Parathyroid adenoma (tissue), 2 donors: ENCODE results near the gene SIGLEC9.

Source experiments
- H2AFZ ChIP-seq: fragments of 300-600 bp; sonication (generic); one replicate; pipeline ENCODE4 v1.7.0; 2017; ENCODE audit warnings: antibody characterized with exemption, mild to moderate bottlenecking
- H3K27ac ChIP-seq: fragments of 300-600 bp; sonication (generic); one replicate; pipeline ENCODE4 v1.7.0; 2017
- H3K27me3 ChIP-seq: fragments of 300-600 bp; sonication (generic); one replicate; pipeline ENCODE4 v1.7.0; 2017; ENCODE audit warnings: low read length; ENCODE audit not compliant: control insufficient read depth, insufficient read depth
- H3K36me3 ChIP-seq: fragments of 300-600 bp; sonication (generic); one replicate; pipeline ENCODE4 v1.7.0; 2017; ENCODE audit warnings: low read length; ENCODE audit not compliant: control insufficient read depth, insufficient read depth
- H3K4me1 ChIP-seq: fragments of 300-600 bp; sonication (generic); one replicate; pipeline ENCODE4 v1.7.0; 2017; ENCODE audit warnings: control low read depth
- H3K4me2 ChIP-seq: fragments of 300-600 bp; sonication (generic); one replicate; pipeline ENCODE4 v1.7.0; 2017; ENCODE audit warnings: low read length
- H3K4me3 ChIP-seq: fragments of 300-600 bp; sonication (generic); one replicate; pipeline ENCODE4 v1.7.0; 2017; ENCODE audit warnings: low read depth, low read length
- H3K79me2 ChIP-seq: fragments of 300-600 bp; sonication (generic); one replicate; pipeline ENCODE4 v1.7.0; 2017; ENCODE audit warnings: control low read depth
- H3K9ac ChIP-seq: fragments of 300-600 bp; sonication (generic); one replicate; pipeline ENCODE4 v1.7.0; 2017; ENCODE audit warnings: mild to moderate bottlenecking
- H3K9me3 ChIP-seq: fragments of 300-600 bp; sonication (generic); one replicate; pipeline ENCODE4 v1.7.0; 2017; ENCODE audit warnings: low read length; ENCODE audit not compliant: control insufficient read depth
- TF ChIP-seq, protein P1 (sequence below): fragments of 300-600 bp; sonication (generic); IDR thresholded peaks from one replicate; pipeline ENCODE4 v1.7.0; 2017; ENCODE audit warnings: antibody characterized with exemption, mild to moderate bottlenecking
- donor health status: primary hyperparathyroidism.

Gene SIGLEC9

DNA sequence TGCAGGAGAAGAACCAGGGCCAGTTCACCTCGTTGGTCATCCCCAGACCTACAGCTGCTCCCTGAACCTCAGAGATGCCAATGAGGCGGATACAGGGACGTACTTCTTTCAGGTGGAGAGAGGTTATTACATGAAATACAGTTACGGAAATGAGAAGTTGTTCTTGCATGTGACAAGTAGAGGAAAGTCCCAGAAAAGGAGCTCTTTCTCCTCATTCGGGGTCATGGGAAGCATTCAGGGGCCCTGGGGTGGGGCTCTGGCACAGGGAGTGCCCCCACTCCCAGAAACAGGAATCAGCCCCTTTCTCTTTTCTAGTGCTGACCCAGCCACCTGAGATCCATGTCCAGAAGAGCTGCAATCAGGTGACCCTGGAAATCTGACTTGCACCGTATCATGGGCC is 4.5 kb upstream of the SIGLEC9 start:
- Histone ChIP-seq H2AFZ (no peak overlapping the region), H3K9me3 (no peaks in the 10 kb centered on the region), H3K4me2 (no peak overlapping the region), H3K9ac (no peak overlapping the region), H3K4me3 (no peak overlapping the region), H3K36me3 (no peaks in the 10 kb centered on the region), H3K27me3 (no peaks in the 10 kb centered on the region), H3K4me1 (peaks cover 12% of the 10 kb centered on the region), H3K27ac (no peak overlapping the region), H3K79me2 (no peaks in the 10 kb centered on the region)
- TF ChIP-seq, protein P1, sequence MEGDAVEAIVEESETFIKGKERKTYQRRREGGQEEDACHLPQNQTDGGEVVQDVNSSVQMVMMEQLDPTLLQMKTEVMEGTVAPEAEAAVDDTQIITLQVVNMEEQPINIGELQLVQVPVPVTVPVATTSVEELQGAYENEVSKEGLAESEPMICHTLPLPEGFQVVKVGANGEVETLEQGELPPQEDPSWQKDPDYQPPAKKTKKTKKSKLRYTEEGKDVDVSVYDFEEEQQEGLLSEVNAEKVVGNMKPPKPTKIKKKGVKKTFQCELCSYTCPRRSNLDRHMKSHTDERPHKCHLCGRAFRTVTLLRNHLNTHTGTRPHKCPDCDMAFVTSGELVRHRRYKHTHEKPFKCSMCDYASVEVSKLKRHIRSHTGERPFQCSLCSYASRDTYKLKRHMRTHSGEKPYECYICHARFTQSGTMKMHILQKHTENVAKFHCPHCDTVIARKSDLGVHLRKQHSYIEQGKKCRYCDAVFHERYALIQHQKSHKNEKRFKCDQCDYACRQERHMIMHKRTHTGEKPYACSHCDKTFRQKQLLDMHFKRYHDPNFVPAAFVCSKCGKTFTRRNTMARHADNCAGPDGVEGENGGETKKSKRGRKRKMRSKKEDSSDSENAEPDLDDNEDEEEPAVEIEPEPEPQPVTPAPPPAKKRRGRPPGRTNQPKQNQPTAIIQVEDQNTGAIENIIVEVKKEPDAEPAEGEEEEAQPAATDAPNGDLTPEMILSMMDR: no peak

DNA sequence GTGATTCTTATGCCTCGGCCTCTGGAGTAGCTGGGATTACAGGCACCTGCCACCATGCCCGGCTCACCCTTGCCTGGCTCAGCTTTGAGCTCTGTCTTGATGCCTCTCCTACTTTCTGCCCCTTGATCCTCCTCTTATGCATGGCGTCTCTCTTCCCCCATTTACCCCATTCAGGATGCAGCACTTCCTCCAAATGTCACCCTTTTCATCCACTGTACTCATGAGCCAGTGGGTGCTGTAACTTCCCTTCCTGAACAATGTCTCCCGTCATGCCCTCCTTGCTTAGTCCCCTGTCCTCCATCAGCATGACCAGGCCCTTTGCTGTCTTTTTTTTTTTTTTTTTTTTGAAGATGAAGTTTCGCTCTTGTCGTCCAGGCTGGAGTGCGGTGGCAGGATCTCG is 3.4 kb upstream of the SIGLEC9 start:
- Histone ChIP-seq H3K79me2 (peaks cover 7% of the 10 kb centered on the region), H3K4me3 (no peak overlapping the region), H3K27me3 (no peaks in the 10 kb centered on the region), H3K9ac (no peak overlapping the region), H3K4me2 (no peak overlapping the region), H3K27ac (no peak overlapping the region), H3K9me3 (no peaks in the 10 kb centered on the region), H3K4me1 (peaks cover 21% of the 10 kb centered on the region), H2AFZ (no peak overlapping the region), H3K36me3 (no peaks in the 10 kb centered on the region)
- TF ChIP-seq, protein P1: no peak

DNA sequence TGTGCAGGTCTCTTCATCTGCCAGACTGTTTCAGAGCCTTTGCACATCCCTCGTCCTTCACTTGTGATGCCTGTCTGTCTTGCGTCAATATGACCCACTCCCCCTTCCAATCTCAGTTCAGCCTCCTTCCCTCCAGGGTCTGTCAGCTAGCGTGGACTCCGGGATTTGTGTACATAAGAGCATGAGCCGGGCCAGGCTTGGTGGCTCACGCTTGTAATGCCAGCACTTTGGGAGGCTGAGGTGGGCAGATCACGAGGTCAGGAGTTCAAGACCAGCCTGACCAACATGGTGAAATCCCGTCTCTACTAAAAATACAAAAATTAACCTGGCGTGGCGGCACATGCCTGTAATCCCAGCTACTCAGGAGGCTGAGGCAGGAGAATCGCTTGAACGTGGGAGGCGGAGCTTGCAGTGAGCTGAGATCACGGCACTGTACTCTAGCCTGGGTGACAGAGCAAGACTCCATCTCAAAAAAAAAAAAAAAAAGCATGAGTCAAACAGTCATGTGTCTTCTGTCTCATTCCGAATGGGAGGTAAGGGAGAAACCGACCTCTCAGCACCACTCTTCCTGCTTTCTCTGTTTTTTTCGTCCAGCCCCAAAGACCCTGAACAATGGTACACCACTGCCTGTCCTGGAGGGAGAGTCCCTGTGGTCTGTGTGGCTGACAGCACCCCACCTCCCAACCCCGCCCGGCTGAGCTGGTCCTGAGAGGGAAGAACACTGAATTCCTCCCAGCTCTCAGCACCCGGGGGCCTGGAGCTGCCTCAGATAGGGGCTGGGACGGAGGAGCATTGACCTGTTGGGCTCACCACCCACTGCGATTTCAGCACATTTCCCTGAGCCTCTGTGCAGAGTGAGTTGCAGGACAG is 2.4 kb upstream of the SIGLEC9 start:
- H3K36me3 ChIP-seq: no peaks in the 10 kb centered on the region
- H3K9ac ChIP-seq: no peak overlapping the region
- H3K4me1 ChIP-seq: peaks cover 32% of the 10 kb centered on the region
- H3K4me3 ChIP-seq: no peak overlapping the region
- H2AFZ ChIP-seq: no peak overlapping the region
- H3K27me3 ChIP-seq: no peaks in the 10 kb centered on the region
- no peaks in the 10 kb centered on the region for H3K9me3 ChIP-seq
- no peak overlapping the region for H3K27ac ChIP-seq
- peaks cover 11% of the 10 kb centered on the region for H3K79me2 ChIP-seq
- no peak overlapping the region for H3K4me2 ChIP-seq
- TF ChIP-seq, protein P1: no peak

DNA sequence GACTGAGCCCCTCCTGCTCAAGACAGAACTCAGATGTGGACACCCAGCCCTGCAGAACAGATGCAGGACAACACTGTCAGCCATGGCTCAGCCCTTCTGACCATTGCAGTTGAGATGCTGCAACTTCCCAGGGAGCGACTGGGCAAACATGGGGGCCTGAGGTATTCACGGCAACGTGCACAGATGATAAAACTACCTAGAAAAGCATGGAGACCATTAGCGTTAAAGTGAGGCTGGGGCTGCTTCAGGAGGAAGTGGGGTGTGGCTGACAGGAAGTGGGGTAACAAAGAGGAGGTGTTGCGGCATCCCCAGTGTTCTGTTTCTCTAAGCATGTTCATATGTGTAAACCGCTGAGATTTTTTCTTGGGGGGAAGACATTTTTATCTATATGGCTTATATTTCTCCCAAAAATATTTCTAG is 1.3 kb upstream of the SIGLEC9 start:
- no peak overlapping the region for H3K4me2 ChIP-seq
- peaks cover 43% of the 10 kb centered on the region for H3K4me1 ChIP-seq
- H3K79me2 ChIP-seq: peaks cover 11% of the 10 kb centered on the region
- H3K27ac ChIP-seq: no peak overlapping the region
- no peak overlapping the region for H3K9ac ChIP-seq
- no peaks in the 10 kb centered on the region for H3K27me3 ChIP-seq
- TF ChIP-seq, protein P1: no peak
- peak overlapping the region; percentile 20 for H2AFZ ChIP-seq
- H3K36me3 ChIP-seq: no peaks in the 10 kb centered on the region
- no peak overlapping the region for H3K4me3 ChIP-seq
- H3K9me3 ChIP-seq: no peaks in the 10 kb centered on the region

DNA sequence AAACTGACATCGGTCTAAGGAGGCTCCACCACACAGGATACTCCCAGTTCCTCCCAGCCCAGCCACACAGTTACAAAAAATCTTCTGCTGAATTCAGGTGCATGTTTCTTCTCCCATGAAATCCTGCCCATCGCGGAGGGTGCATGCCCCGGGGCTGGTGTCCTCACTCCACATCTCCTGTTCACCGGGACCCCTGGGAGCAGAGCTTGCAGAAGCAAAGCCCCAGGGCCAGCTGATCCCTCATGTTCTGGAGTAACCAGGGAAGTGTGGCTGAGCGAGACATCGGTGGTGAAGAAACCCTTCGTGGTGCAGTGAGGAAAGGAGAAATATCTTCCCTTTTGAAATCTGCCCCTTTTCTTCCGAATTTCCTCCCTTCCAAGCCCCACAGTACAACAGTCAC is 904 bp upstream of the SIGLEC9 start:
- TF ChIP-seq, protein P1: no peak
- Histone ChIP-seq H3K9me3 (no peaks in the 10 kb centered on the region), H3K36me3 (no peaks in the 10 kb centered on the region), H3K79me2 (peaks cover 11% of the 10 kb centered on the region), H3K4me1 (peaks cover 47% of the 10 kb centered on the region), H3K9ac (no peak overlapping the region), H3K4me2 (no peak overlapping the region), H2AFZ (peak overlapping the region; percentile 14), H3K4me3 (no peak overlapping the region), H3K27me3 (no peaks in the 10 kb centered on the region), H3K27ac (no peak overlapping the region)
